ENCODE results near the gene CDH22. TPM values are rescaled to one million over a fixed set of nuclear protein-coding genes. Genes with fewer than 3 reads are reported as not detected.
A peak's percentile ranks its signal among the peaks of the same experiment; 100 is the strongest.

The CDH22 gene
- not detected for total RNA-seq

DNA sequence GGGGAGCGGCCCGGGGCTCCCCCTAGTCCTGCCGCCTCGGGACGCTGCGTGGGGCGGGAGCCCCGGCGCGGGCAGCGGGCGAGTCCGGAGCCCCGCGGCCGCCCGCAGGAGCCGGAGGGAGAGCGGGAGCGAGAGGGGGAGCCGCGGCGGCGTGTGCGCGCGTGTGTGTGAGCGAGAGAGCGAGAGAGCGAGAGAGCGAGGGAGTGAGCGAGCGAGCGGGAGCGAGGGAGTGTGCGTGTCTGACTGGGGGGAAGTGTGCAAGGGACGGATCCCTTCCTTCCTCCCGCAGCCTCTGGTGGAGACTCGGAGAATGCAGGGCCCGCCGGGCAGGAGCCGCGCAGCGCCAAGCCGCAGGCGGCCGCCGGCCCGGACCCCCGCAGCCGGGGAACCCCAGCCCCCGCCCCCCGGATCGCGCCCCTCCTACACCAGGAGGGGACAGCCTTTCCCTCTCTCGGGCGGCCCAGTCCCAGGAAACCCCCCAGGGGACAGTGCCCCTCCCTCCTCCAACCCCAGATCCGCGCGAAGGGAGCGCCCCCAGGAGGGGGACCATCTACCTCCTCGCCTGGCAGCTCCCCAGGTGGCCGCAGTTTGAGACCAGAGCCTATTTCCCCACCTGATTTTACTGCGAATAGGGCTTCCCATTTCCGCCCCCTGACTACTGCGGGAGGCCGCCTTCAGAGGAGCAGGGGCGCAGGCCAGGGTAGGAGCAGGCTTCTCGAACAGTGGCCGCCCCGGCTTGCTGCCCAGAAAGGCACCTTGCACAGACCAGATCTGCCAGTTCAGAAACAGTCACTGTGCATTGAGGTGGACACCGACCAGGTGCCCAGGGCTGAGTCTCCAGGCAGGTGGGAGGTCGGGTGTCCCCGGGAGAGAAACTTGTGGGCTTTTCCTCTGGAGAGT is at the start of gene CDH22:
Gene CDH22 (minus strand): TSS at position 241 of the 900 bp plus-strand sequence. CDS start 57,204 bp downstream, outside the sequence.
- H3K9me3 Mint-ChIP-seq = no peaks in the 10 kb centered on the region
- H3K4me1 Mint-ChIP-seq (ENCODE audit: low read depth) = peaks cover 7% of the 10 kb centered on the region
- no peaks in the 10 kb centered on the region for H3K36me3 Mint-ChIP-seq (ENCODE audit: insufficient read depth in 2 of 2)
- peaks cover 52% of the 10 kb centered on the region for H3K27me3 Mint-ChIP-seq (ENCODE audit: low read depth)
- peak within 1 kb of the TSS; percentile 52 to 66 for H3K4me3 Mint-ChIP-seq
- H3K27ac Mint-ChIP-seq = no peak within 1 kb of the TSS
- peak; percentile 54 to 63 for ATAC-seq (replicated peaks in 1 of 2)
- DNase-seq = peak; percentile 48 to 54

DNA sequence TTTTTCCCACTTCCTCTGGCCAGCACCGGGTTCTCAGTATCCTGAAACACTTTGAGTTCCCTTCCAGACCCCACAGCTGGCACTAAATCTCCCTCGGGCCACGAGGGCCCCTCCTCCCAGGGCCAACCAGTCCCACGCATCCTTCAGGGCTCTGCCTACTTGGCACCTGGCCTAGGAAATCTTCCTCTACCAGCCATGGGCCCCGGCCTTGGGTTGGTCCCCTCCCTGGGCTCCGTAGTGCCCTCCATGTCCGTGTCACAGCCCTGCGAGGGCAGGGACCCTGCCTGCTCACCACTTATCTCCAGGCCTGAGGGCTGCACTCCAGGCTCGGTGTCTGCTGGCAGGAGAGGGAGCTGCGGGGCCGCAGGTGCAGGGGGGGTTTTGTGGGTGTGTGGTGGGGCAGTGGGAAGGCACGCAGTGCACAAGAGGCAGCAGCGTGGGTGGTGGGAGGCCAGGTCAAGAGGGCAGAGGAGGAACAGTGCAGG is 48.8 kb upstream of the CDH22 start:
- no peak overlapping the region for H3K27ac Mint-ChIP-seq
- no peak for ATAC-seq (replicated peaks in 1 of 2)
- peaks cover 41% of the 10 kb centered on the region for H3K4me1 Mint-ChIP-seq (ENCODE audit: low read depth)
- DNase-seq = no peak
- no peaks in the 10 kb centered on the region for H3K27me3 Mint-ChIP-seq (ENCODE audit: low read depth)
- no peak overlapping the region for H3K4me3 Mint-ChIP-seq
- no peaks in the 10 kb centered on the region for H3K9me3 Mint-ChIP-seq
- peaks cover 0 to 9% of the 10 kb centered on the region in 2 donors for H3K36me3 Mint-ChIP-seq (ENCODE audit: insufficient read depth in 2 of 2)

DNA sequence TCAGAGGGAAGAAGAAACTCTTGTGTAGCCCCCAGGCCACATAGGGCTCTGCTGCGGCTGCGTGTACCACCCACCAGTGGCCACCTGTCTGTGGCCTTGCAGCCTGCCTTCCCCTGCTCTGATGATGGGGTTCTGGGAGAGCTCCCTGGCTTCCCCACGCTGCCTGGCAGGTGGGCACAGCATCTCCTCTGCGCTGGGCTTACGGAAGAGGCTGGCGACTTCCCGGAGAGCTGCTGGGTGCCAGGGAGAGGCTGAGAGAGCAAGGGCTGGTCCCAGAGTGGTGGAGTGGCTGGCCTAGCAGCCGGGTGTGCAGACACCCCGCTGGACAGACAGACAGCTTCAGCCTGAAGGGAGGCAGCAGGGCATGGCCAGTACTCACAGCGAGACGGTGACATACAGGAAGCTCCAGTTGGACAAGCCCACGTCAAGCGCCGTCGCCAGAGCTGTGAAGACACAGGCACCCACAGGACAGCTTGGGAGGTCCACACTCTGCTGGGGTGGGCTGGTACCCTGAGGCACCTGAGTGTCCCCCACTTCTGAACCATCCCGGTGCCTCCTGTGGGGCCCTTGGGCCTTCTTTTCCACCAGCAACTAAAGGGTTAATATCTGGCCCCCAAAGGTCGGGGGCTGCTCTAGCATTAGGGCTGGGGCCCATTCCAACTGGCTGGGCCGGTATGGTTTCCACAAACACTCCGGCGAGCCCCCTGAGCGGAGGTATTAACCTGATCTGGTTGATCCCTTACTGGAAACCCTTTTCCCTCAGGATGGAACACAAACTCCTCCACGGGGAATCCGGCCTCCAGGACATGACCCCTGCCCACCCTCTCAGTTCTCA is 48.1 kb upstream of the CDH22 start:
- no peak for DNase-seq
- Mint-ChIP-seq H3K4me3 (no peak overlapping the region), H3K36me3 (ENCODE audit: insufficient read depth in 2 of 2) (peaks cover 0 to 10% of the 10 kb centered on the region in 2 donors), H3K27me3 (ENCODE audit: low read depth) (no peaks in the 10 kb centered on the region), H3K9me3 (no peaks in the 10 kb centered on the region), H3K4me1 (ENCODE audit: low read depth) (peaks cover 35% of the 10 kb centered on the region), H3K27ac (no peak overlapping the region)
- ATAC-seq (replicated peaks in 1 of 2) = no peak

DNA sequence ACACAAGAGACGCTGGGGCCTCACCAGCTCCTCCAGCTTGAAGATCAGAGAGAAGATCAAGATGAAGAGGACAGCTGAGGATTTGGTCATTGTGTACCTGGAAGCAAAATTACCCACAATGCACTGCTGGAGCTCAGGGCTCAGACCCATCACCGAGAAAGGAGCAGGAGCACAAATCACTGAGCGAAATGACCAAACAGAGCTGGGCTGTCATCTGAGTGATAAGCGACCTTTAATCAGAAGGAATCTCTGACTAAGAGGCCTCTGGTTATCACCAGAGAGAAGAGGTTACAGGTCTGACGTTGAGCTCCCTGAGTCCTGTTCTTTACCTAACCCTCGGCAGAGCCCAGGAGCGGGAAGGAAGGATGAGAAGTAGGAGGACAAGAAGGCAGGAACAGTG is 47.5 kb upstream of the CDH22 start:
- peaks cover 2 to 10% of the 10 kb centered on the region in 2 donors for H3K36me3 Mint-ChIP-seq (ENCODE audit: insufficient read depth in 2 of 2)
- DNase-seq (no peak), ATAC-seq (replicated peaks in 1 of 2) (no peak)
- H3K4me3 Mint-ChIP-seq = no peak overlapping the region
- H3K4me1 Mint-ChIP-seq (ENCODE audit: low read depth) = peaks cover 32% of the 10 kb centered on the region
- H3K9me3 Mint-ChIP-seq = no peaks in the 10 kb centered on the region
- no peaks in the 10 kb centered on the region for H3K27me3 Mint-ChIP-seq (ENCODE audit: low read depth)
- H3K27ac Mint-ChIP-seq = no peak overlapping the region

DNA sequence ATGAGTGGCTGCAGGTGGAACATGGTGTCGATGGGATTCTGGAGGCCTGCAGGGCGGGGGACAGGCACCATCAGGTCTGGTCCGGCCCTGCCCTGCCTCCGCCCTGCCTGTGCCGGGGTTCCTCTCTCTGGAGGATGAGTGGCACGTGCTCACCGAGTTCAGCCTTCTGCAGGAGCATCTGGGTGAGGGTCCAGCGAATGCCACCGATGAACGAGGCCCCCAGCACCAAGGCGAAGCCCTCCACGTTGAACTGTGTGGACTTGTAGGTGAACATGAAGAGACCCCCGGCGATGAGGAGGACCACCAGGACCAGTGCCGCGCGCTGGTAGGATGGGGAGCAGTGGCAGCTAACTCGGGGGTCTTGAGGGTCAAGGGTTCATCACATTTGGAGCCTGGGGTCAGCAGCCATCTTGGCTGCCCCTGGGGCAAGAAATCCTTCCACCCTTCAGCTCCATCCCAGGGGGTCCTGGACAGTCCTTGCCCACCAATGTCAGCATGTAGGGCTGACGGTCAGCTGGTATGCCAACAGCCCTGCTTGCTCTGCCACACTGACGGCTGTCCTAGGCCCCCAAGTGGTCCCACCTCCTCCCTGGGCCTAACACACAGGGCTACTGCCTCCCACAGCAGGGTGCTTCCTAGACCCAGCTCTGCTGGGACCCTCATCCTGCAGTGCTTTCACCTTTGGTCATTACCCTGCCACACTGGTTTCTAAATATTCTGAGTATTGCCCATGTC is 46.8 kb upstream of the CDH22 start:
- no peaks in the 10 kb centered on the region for H3K27me3 Mint-ChIP-seq (ENCODE audit: low read depth)
- peaks cover 39% of the 10 kb centered on the region for H3K4me1 Mint-ChIP-seq (ENCODE audit: low read depth)
- H3K36me3 Mint-ChIP-seq (ENCODE audit: insufficient read depth in 2 of 2) = peaks cover 2 to 13% of the 10 kb centered on the region in 2 donors

DNA sequence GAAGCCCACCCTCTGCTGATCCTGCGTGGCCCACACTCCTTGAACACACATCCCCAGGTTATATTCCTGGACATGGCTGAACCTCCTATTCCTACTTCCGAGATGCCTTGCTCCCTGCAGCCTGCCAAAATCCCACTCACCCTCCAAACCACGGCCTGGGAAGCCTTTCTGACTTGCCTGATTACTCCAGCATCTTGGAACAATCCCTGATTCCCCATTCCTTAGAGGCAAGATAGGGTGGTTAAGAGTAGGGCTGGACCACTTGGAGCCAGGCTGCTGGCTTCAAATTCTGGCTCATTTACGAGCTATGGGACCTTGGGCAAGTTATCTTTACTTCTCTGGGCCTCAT is 45.9 kb upstream of the CDH22 start:
- Mint-ChIP-seq H3K27me3 (ENCODE audit: low read depth) (no peaks in the 10 kb centered on the region), H3K9me3 (no peaks in the 10 kb centered on the region), H3K4me1 (ENCODE audit: low read depth) (peaks cover 38% of the 10 kb centered on the region), H3K27ac (no peak overlapping the region), H3K36me3 (ENCODE audit: insufficient read depth in 2 of 2) (peaks cover 2 to 13% of the 10 kb centered on the region in 2 donors), H3K4me3 (no peak overlapping the region)
- ATAC-seq (replicated peaks in 1 of 2) (no peak), DNase-seq (no peak)

More for the DNA sequence above, 46.8 kb upstream of the CDH22 start:
- DNase-seq (no peak), ATAC-seq (replicated peaks in 1 of 2) (no peak)
- H3K4me3 Mint-ChIP-seq = no peak overlapping the region
- no peak overlapping the region for H3K27ac Mint-ChIP-seq
- H3K9me3 Mint-ChIP-seq = no peaks in the 10 kb centered on the region

DNA sequence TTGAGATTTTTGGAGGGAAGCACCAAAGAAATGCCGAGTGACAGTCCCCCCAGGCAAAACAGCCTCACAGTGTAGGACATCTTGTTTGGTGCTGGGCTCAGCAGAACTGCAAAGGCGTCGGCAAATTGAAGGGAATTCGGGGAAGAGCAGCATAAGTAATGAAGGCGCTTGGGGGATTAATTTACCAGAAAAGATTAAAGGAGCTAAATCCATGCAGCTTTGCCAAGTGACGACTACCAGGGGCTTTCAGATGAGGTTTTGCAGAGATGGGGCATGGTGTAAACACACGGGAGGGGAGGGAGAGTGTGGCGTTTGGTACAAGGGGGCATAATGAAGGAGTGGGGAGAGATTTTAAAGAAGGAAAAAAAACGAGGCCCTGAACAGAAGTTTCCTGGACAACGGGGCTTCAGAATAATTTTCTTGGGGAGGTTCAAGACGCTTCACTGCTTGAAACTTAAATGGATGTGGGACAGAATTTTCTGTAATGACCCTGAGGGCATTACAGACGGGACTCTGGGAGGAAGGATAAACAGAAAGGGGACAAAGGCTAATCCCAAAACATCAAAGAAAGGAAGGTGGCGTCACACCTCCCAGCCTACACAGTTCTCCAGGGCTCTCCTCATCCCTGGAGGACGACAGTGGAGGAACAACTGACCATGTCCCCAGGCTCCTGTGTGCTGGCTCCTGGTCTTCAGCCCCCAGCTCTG is 45.4 kb upstream of the CDH22 start:
- no peaks in the 10 kb centered on the region for H3K27me3 Mint-ChIP-seq (ENCODE audit: low read depth)
- peaks cover 38% of the 10 kb centered on the region for H3K4me1 Mint-ChIP-seq (ENCODE audit: low read depth)
- H3K36me3 Mint-ChIP-seq (ENCODE audit: insufficient read depth in 2 of 2) = peaks cover 2 to 13% of the 10 kb centered on the region in 2 donors
- no peak overlapping the region for H3K27ac Mint-ChIP-seq
- DNase-seq (no peak), ATAC-seq (replicated peaks in 1 of 2) (no peak)
- H3K4me3 Mint-ChIP-seq = no peak overlapping the region
- no peaks in the 10 kb centered on the region for H3K9me3 Mint-ChIP-seq

- no peak for DNase-seq
- peaks cover 33% of the 10 kb centered on the region for H3K4me1 Mint-ChIP-seq (ENCODE audit: low read depth)
- H3K4me3 Mint-ChIP-seq = no peak overlapping the region
- no peak for ATAC-seq (replicated peaks in 1 of 2)
- no peaks in the 10 kb centered on the region for H3K9me3 Mint-ChIP-seq
- H3K36me3 Mint-ChIP-seq (ENCODE audit: insufficient read depth in 2 of 2) = peaks cover 2 to 13% of the 10 kb centered on the region in 2 donors
- no peaks in the 10 kb centered on the region for H3K27me3 Mint-ChIP-seq (ENCODE audit: low read depth)
- H3K27ac Mint-ChIP-seq = peak overlapping the region; percentile 26
Measured at GRCh38 chr20:46352370-46352938, 44.2 kb upstream of the CDH22 start.

DNA sequence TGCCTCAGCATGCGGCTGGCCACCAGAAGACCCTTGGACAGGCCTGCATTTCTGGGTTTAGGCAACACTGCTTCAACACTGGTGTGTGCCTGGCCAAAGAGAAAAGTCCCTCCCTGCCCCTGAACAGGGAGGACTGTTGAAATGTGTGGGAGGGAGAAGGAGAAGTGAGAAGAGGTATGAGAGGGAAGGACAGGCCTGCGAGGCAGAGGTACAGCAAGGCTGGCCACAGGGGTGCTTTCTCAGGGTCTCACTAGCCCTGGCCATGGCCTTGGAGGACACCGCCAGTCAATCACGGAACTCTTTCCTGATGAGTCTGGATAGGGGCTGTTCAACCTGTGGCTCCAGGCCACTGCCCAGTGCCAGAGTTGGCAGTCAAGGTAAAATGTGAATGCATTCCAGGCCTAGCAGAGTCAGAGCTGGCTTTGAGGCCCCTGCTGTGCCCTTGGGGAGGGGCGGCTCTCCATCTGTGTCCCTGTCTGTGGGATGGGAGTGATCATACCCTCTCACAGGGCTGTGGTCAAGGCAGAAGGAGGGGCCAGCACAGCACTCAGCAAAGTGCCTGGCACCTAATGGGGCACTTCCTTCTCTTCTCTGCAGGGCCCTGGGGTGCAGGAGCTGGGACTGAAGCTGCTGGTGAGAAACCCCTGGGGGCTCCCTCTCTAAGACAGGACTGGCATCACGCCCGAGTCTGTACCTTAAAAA is 43.2 kb upstream of the CDH22 start:
- H3K4me3 Mint-ChIP-seq = no peak overlapping the region
- no peaks in the 10 kb centered on the region for H3K9me3 Mint-ChIP-seq
- H3K27ac Mint-ChIP-seq = no peak overlapping the region
- no peak for DNase-seq
- peaks cover 29% of the 10 kb centered on the region for H3K4me1 Mint-ChIP-seq (ENCODE audit: low read depth)
- no peak for ATAC-seq (replicated peaks in 1 of 2)
- peaks cover 2 to 13% of the 10 kb centered on the region in 2 donors for H3K36me3 Mint-ChIP-seq (ENCODE audit: insufficient read depth in 2 of 2)
- H3K27me3 Mint-ChIP-seq (ENCODE audit: low read depth) = no peaks in the 10 kb centered on the region

GRCh38 chr20:46350986-46351267 is 42.6 kb upstream of the CDH22 start:
- ATAC-seq (replicated peaks in 1 of 2) = no peak
- Mint-ChIP-seq H3K4me1 (ENCODE audit: low read depth) (peaks cover 26% of the 10 kb centered on the region), H3K27me3 (ENCODE audit: low read depth) (no peaks in the 10 kb centered on the region), H3K9me3 (no peaks in the 10 kb centered on the region), H3K4me3 (no peak overlapping the region), H3K36me3 (ENCODE audit: insufficient read depth in 2 of 2) (peaks cover 2 to 13% of the 10 kb centered on the region in 2 donors), H3K27ac (peak overlapping the region; percentile 78)
- DNase-seq = no peak

GRCh38 chr20:46350201-46350985 is 42.1 kb upstream of the CDH22 start:
- Mint-ChIP-seq H3K27me3 (ENCODE audit: low read depth) (no peaks in the 10 kb centered on the region), H3K36me3 (ENCODE audit: insufficient read depth in 2 of 2) (peaks cover 2 to 13% of the 10 kb centered on the region in 2 donors), H3K4me1 (ENCODE audit: low read depth) (peaks cover 21% of the 10 kb centered on the region), H3K9me3 (no peaks in the 10 kb centered on the region), H3K4me3 (peak overlapping the region; percentile 21 to 24), H3K27ac (peak overlapping the region; percentile 78)
- no peak for DNase-seq
- peak; percentile 56 to 73 for ATAC-seq (replicated peaks in 1 of 2)
